ENCODE results near the gene CKB.

The CKB gene

DNA sequence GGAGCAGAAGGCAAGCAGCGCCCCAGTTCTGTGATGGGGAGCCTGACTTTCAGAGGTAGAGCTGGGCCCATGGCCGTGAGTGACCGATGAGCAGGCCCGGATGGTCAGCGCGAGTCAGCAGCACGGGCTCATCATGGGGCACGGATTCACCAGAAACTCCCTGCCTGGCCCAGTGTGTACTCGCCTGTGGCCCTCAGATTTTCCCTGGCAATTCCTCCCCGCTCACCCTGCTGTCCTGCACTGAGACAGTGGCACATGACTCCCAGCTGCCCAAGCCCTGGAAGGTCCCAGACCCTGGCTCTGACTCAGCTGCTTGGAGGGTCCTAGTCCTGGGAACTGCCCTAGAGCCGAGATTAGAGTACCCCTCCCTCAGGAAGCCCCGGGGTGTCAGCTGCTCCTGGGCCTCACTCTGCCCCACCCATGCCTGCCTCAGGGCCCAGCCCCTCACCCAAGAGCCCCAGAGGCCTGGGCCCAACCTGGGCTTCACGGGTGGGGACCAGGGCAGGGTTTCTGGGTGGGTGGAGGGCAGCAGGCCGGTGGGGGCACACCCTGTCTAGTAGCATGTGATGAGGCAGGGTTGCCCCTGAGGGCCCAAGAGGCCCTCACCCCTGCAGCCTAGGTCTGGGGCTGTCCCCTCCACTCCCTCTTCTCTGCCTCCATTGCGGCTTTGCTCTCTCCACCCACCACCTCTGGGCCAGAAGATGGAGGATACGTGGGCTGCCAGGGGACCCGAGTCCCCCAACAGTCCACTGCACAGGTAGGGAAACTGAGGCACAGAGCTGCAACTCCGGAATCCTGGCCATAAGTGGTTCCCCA, 14.8 kb upstream of the CKB start:
- DNase-seq = no peak

DNA sequence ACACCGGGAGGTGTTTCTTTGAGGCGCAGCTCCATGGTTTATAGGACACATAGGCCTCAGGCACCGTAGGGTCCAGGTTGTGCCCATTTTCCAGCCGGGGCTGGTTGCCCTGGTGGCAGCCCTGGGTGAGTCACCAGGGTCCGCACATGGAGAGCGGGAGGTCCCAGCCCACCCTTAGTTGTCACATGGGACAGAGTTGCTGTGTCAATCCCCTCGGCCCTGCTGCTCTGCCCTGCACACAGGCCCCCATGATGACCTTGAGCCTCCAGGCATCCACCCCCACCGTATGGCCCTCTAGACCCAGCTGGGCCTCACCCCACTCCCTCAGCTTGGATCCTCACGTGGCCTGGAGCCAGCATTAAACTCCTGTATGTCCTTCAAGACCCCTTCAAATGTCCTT, 14.1 kb upstream of the CKB start:
- no peak for DNase-seq

- no peak for DNase-seq
Measured at GRCh38 chr14:103535891-103536565, 13.4 kb upstream of the CKB start.

DNA sequence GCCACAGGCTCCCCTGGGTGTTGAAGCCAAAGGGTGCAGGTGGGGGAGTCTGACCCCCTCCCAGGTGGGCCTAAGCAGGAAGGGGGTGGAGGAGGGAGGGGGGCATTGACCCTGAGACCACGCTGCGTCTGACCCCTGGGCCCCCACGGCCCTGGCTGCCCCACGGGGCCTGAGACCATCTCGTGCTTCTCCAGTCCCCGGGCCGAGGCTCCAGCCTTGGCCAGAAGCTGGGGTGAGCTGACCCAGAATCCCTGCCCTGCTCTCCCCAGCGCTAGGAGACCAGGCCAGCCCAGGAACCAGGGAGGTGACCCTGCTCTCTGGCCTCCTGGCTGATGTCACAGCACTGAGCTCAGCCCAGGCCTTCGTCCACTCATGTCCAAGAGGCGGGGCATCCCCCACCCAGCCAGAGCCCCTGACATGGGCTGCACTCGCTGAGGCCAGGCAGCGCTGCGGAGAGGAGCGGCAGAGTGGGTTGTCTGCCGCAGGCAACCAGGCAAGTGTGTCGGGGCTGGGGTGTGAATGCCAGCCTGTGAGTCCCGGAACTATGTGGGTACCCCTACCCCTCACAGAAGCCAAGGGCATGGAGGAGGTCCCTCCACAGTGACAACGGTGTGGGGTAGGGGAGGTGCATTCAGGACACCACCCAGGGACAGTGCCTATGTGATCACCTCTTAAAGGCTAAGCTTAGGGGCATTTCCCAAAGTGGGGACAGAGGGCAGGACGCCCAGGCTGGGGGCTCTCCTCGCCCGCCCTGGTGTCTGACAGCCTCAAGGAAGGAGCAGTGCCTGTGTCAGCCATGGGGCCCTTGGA, 12.7 kb upstream of the CKB start:
- no peak for DNase-seq

DNA sequence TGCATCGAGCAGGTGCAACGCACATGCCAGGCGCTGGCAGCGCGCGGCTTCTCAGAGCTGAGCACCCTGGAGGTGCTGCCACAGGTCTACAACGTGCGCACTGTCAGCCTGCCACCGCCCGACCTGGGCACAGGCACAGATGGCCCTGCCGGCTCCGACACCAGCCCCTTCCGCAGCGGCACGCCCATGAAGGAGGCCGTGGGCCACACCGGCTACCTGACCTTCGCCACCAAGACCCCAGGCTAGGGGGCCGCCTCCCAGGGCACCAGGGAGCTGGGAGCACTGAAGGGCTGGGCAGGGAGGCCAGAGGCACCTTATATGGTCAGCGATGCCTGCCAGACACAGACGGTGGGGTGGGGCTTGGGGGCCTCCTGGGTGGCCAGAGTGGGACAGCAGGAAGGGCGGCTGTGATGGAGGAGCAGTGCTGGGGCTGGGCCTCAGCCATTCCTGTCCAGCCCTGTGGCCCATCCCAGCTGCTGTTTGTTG, 12.0 kb upstream of the CKB start:
- DNase-seq = no peak

DNA sequence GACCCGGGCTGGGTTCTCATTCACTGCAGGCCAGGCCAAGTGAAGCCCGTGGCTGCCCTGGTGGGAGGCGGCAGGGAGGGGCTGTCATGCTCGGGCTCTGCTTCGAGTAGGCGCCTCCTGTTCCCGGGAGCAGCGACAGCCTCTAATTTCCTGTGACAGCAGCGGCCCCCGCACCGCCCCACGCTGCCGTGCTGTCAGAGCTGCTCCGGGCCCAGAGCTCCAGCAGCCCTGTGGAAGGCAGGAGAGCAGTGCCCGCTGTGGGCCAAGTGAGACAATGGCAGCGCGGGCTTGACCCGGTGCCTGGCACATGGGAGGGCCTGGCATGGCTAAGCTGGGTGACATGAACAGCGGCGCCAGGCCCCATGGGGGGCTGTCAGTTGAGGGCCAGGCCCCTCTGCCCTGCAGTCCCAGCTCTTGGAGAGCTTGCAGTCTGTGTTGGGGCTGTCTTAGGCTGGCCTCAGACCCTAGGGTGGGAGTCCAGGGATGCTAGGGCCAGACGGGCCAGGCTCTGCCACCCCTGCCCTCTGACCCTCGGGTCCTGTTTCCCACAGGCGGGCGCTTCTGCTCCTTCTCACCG, 11.5 kb upstream of the CKB start:
- no peak for DNase-seq

DNA sequence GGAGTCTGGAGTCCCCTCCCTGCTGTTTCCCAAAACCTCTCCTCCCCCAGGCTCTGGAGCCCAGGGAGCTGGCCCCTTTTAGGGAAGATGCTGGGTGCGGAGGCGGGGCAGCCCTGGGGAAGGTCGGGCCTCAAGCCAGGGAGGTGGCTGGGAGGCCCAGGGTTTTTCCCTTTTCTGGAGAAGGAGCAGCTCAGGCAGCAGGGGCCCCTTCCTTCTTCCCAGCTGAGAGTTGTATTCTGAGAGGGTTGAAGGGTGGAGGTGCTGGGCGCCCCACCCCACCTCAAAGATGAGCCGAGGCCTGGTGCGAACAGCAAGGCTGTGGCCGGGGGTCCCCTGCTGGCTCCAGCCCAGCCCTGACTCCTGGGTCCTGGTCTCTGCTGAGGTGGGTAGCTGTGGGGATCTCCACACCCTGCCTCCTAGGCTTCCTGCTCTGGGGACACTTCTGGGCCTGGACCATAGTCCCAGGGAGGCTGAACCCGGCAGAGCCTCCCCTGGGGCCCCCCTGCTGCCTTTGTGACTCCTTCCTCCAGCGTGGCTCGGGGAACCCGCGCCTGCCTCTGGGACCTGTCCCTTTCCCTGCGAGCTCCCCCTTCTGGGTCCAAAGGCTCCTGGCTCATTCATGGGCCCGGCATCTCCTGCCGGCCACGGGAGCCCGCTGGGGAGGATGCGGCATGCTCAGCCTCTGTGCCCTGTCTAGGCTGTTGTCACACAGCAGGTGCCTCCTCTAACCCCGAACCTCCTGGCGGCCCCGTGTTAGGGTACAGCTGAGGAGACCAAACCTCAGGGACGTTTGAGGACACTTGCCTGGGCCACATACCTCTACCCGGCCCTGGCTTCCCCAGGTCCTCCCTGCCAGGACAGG, 10.7 kb upstream of the CKB start:
- DNase-seq = no peak

GRCh38 chr14:103532216-103533136, 9.8 kb upstream of the CKB start:
- DNase-seq = no peak

DNA sequence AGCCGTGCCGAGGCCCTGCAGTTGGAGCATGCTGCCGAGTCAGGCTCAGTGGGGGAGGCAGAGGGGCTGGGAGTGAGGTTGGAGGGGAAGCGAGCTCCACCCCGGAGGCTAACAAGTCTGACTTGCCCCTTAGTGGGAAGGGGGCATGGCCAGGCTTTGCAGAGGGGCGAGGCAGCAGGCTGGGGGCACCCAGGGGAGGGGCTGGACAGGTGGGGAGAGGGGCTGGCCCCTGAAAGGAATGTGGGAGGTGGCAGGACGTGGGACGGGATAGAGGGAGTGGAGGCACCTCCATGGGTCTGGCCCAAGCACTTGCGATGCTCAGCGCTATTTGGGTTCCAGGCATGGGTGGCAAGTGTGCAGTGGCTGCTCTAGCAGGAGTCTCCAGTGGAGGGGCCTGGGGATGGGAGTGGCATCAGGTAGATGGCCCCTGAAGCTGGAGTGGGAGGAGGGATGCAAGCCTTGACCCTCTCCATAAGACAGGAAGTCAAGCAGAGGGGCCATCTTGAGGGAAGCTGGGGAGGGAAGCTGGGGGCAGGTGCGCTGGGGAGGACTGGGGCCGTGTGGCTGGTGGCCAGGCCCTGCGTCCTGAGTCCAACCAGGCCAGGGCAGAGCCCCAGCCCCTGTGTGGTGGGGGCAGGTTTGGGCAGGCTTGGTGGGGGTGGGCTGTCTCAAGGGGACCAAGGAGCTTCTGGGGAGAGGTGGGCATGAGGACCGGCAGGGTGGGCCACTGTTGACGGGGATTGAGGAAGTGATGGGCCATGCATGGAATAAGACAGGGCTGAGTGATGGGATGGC, 9.0 kb upstream of the CKB start:
- no peak for DNase-seq

GRCh38 chr14:103530831-103531230, 8.2 kb upstream of the CKB start:
- no peak for DNase-seq

GRCh38 chr14:103530390-103530789, 7.8 kb upstream of the CKB start:
- DNase-seq = no peak

DNA sequence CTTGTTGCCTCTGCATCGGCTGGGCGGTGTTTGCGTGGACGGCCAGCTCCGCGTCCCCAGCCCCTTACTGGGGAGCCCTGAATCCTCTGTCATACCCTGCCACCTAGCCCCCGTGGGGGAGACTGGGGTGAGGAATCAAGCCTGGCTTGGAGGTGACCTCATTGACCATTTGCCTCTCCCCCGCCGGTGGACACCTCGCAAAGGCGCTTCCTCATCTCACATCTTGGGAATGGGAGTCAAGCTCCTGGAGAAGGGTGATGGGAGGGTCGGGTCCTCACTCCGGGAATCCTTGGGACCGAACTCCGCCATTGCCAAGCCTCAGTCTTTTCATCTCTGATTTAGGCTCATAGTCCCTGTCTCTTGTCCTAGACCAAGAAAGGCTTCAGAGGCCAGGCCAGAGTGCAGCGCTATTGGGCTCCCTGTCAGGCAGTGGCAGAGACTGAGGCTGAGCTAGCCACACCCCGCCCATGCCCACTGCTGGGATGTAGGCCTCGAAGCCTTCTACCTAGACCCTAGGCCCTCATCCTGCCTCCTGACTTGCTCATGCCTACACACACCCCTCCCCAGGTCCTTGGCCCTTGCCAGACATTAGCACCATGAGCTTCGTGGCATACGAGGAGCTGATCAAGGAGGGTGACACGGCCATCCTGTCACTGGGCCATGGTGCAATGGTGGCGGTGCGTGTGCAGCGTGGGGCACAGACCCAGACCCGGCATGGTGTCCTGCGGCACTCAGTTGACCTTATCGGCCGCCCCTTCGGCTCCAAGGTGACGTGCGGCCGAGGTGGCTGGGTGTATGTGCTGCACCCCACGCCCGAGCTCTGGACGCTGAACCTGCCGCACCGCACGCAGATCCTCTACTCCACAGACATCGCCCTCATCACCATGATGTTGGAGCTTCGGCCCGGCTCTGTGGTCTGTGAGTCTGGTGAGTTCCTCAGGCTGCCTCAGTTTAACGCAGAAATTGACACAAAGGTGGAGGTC, 7.0 kb upstream of the CKB start:
- no peak for DNase-seq

- DNase-seq = peak; percentile 69
Measured at GRCh38 chr14:103528587-103529382, 6.2 kb upstream of the CKB start, which contains the start of gene TRMT61A. TSS of gene TRMT61A (plus strand) at chr14:103529196. CDS start at chr14:103529979, 783 bp downstream.

DNA sequence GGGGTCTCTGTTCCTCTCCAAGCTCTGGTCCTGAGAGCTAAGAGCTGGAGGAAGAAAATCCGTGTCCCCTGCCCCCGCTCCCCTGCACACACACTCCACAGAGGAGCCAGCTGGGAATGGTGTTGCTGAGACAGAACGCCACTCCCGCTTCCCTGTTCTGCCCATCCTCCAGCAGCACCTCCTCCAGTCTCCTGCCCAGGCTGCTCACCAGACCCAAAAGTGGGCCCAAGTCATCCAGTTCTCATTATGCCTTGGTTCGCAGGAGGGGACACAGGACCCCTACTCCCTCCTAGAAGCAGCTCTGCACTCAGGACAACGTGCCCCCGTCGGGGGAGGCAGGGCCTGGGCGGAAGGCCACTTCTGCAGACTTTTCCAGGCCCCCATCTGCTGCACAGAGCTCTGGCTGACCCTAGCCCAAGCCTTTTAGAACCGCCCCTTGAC, 5.5 kb upstream of the CKB start:
- DNase-seq = no peak

- DNase-seq = no peak
Measured at GRCh38 chr14:103527408-103528145, 4.9 kb upstream of the CKB start.

DNA sequence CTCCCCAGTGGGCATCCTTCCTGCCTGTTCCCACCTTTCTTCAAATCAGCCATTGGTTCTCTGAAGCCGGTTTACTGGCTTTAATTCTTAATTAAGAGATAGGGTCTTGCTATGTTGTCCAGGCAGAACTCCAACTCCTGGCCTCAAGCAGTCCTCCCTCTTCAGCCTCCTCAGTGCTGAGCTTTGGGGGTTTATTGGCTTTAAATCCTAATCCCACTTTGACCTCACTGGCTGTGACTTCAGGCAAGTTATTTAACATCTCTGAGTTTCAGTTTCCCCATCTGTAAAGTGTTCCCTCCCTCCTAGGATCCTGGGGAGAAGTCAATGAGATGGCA, 4.3 kb upstream of the CKB start:
- no peak for DNase-seq

- DNase-seq = no peak
Measured at GRCh38 chr14:103526247-103526913, 3.8 kb upstream of the CKB start.

All from activated CD4-positive, alpha-beta T cell treated with anti-CD3 and anti-CD28 coated beads for 1 hour (primary cell).